HG02885 (cell line): ENCODE measurements around the gene C2orf42.
A peak's percentile ranks its signal among the peaks of the same experiment; 100 is the strongest.
"Not testable (repeated sequence)": the region's sequence is repeated elsewhere in the genome, so short reads cannot be mapped to it uniquely, and the experiment has no call there.

Source experiments
- ATAC-seq: cut with Tn5 transposase; IDR thresholded peaks from one replicate; pipeline ENCODE4 v1.9.1; 2021; ENCODE audit warnings: mild to moderate bottlenecking; ENCODE audit not compliant: unreplicated experiment, poor library complexity

The C2orf42 gene

GRCh38 chr2:70133491-70134322, 57.1 kb downstream of the C2orf42 start:
- ATAC-seq, result no peak

GRCh38 chr2:70133127-70133452, 57.7 kb downstream of the C2orf42 start:
- ATAC-seq, result no peak

- ATAC-seq, result peak; percentile 57
These were observed 58.3 kb downstream of the C2orf42 start for GRCh38 chr2:70132244-70133126.

GRCh38 chr2:70131344-70132143, 59.3 kb downstream of the C2orf42 start:
- not testable (repeated sequence) for ATAC-seq

- ATAC-seq, result no peak
These were observed 62.8 kb downstream of the C2orf42 start for GRCh38 chr2:70128005-70128404.

GRCh38 chr2:70126413-70126812, 64.4 kb downstream of the C2orf42 start:
- ATAC-seq, result no peak

- ATAC-seq, result no peak
These were observed 65.3 kb downstream of the C2orf42 start for GRCh38 chr2:70125498-70125898.

- no peak for ATAC-seq
These were observed 65.8 kb downstream of the C2orf42 start for GRCh38 chr2:70124983-70125480.

- no peak for ATAC-seq
These were observed 67.0 kb downstream of the C2orf42 start for GRCh38 chr2:70123829-70124116.

GRCh38 chr2:70123051-70123828, 67.6 kb downstream of the C2orf42 start:
- ATAC-seq, result no peak

- ATAC-seq, result no peak
These were observed 68.3 kb downstream of the C2orf42 start for GRCh38 chr2:70122470-70122869.

GRCh38 chr2:70121627-70122372, 69.0 kb downstream of the C2orf42 start:
- ATAC-seq, result no peak

GRCh38 chr2:70118798-70119454, 71.9 kb downstream of the C2orf42 start:
- ATAC-seq, result no peak

GRCh38 chr2:70116936-70117552, 73.8 kb downstream of the C2orf42 start:
- ATAC-seq, result no peak

- peak; percentile 54 for ATAC-seq
These were observed 75.0 kb downstream of the C2orf42 start for GRCh38 chr2:70115646-70116442.

GRCh38 chr2:70113359-70114070, 77.3 kb downstream of the C2orf42 start:
- no peak for ATAC-seq
